PFSK-1 (cell line): Measurements from ENCODE around the gene TGFBR1. TPM values are rescaled to one million over a fixed set of nuclear protein-coding genes. Genes with fewer than 3 reads are reported as not detected.
A peak's percentile ranks its signal among the peaks of the same experiment; 100 is the strongest.

Source experiments
- FOXP2 ChIP-seq: optimal IDR thresholded peaks from 2 replicates; pipeline ENCODE3; 2011; ENCODE audit warnings: borderline replicate concordance, control low read depth, inconsistent platforms; ENCODE audit not compliant: insufficient read depth; ENCODE audit errors: extremely low read length, extremely low read depth
- POLR2AphosphoS5 ChIP-seq: IDR thresholded peaks from 2 replicates; pipeline ENCODE4 v1.6.1; 2012; ENCODE audit warnings: low read depth, mild to moderate bottlenecking, control low read depth, low read length, moderate library complexity
- SIN3A ChIP-seq: IDR thresholded peaks from 2 replicates; pipeline ENCODE4 v1.6.1; 2012; ENCODE audit warnings: mild to moderate bottlenecking, low read length, moderate library complexity, borderline replicate concordance; ENCODE audit not compliant: insufficient read depth
- TAF1 ChIP-seq: IDR thresholded peaks from 2 replicates; pipeline ENCODE4 v1.6.1; 2012; ENCODE audit warnings: low read length, control low read depth, borderline replicate concordance; ENCODE audit not compliant: insufficient read depth
- polyA plus RNA-seq: library from polyadenylated mRNA; unstranded; fragments of >200 nt; gene quantifications from one replicate; pipeline ENCODE4 v1.2.1, GENCODE V29; 2012; ENCODE audit warnings: low read depth, missing spikeins; ENCODE audit not compliant: insufficient read length
- TF ChIP-seq, protein P1 (sequence below), 2 experiments: IDR thresholded peaks; 2 replicates each; pipeline versions ENCODE4 v1.6.1 to v1.8.0; 2011 to 2012; ENCODE audit warnings: low read depth in 2 of 2, low read length in 2 of 2, control low read depth in 1 of 2, inconsistent platforms in 1 of 2, mild to moderate bottlenecking in 1 of 2, moderate library complexity in 1 of 2; ENCODE audit not compliant: insufficient read depth in 1 of 2

Gene TGFBR1
- polyA plus RNA-seq = 3.3 TPM

DNA sequence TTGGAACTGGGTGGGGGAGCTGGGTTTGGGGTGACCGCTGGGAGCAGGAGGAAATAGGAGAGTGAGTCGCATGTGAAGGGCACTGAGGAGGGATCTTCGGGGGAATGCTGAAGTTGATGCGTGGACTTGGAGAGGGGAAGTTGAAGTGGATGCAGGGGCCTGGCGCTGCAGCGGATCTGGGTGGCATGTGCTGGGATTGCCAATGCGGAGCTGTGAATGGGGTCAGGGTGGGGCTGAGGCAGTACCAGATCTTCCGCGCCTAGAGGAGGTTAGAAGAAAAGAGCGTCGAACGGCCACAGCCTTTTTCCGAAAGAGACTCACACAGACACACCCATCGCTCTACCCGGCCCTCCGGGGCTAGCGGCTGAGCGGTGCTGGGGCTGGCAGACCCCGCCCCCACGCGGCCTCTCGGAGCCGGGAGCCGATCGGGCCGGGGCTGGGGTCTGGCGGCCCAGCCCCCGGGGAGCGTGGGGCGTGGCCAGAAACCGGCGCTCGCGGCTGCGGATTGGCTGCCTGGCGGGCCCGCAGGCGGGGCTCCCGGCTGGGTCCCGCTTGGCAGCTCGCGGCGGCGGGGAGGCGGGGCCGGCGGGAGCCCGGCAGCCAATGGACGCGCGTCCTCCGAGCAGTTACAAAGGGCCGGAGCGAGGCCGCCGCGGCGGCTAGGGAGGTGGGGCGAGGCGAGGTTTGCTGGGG lies at the start of gene TGFBR1:
TGFBR1 (plus strand) TSS at position 655 of the 693 bp plus-strand sequence. CDS start 93 bp downstream, outside the sequence.
- TF ChIP-seq POLR2AphosphoS5 (no peak), FOXP2 (peak; percentile 21)

DNA sequence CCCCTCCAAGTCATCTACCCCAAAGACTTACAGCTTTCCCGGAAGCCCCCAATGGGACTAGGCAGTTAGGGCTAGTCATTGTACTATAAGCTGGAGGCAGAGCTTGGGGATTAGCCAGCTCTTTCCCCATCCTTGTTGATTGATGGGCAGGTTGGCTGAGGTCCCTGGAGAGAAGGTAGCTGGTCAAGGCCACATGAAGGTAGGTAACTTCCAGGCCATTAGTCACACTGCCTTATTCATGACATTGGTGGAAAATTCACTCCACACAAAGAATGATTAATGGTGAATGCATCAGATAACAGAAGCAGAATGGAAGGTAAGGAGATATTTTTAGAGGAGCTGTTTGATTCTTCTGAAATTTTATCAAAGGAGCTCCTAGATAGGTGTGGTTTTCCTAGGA lies 49.5 kb upstream of the TGFBR1 start:
- TF ChIP-seq POLR2AphosphoS5 (no peak), FOXP2 (no peak), TAF1 (no peak), SIN3A (no peak)
- TF ChIP-seq, protein P1, sequence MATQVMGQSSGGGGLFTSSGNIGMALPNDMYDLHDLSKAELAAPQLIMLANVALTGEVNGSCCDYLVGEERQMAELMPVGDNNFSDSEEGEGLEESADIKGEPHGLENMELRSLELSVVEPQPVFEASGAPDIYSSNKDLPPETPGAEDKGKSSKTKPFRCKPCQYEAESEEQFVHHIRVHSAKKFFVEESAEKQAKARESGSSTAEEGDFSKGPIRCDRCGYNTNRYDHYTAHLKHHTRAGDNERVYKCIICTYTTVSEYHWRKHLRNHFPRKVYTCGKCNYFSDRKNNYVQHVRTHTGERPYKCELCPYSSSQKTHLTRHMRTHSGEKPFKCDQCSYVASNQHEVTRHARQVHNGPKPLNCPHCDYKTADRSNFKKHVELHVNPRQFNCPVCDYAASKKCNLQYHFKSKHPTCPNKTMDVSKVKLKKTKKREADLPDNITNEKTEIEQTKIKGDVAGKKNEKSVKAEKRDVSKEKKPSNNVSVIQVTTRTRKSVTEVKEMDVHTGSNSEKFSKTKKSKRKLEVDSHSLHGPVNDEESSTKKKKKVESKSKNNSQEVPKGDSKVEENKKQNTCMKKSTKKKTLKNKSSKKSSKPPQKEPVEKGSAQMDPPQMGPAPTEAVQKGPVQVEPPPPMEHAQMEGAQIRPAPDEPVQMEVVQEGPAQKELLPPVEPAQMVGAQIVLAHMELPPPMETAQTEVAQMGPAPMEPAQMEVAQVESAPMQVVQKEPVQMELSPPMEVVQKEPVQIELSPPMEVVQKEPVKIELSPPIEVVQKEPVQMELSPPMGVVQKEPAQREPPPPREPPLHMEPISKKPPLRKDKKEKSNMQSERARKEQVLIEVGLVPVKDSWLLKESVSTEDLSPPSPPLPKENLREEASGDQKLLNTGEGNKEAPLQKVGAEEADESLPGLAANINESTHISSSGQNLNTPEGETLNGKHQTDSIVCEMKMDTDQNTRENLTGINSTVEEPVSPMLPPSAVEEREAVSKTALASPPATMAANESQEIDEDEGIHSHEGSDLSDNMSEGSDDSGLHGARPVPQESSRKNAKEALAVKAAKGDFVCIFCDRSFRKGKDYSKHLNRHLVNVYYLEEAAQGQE (IDR thresholded peaks at IDR 0.05; ENCODE audit: insufficient read depth in 1 of 2, low read depth in 2 of 2, low read length in 2 of 2) = no peak

DNA sequence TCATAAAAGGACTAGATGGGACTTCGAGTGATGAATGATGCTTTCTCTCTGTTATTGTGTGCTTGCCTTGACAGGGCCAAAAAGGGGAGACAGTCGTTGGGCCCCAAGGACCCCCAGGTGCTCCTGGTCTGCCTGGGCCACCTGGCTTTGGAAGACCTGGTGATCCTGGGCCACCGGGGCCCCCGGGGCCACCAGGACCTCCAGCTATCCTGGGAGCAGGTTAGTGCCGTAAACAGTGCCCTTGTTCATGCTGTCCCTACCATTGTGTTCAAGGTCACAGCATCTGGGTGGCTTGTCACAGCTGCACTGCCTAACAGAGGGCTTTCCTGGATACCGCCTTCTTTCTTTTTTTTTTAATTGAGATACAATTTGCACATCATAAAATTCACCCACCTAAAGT lies 48.7 kb upstream of the TGFBR1 start:
- TF ChIP-seq TAF1 (no peak), FOXP2 (no peak), POLR2AphosphoS5 (no peak), SIN3A (no peak)
- TF ChIP-seq, protein P1 (IDR thresholded peaks at IDR 0.05; ENCODE audit: insufficient read depth in 1 of 2, low read depth in 2 of 2, low read length in 2 of 2) = no peak

DNA sequence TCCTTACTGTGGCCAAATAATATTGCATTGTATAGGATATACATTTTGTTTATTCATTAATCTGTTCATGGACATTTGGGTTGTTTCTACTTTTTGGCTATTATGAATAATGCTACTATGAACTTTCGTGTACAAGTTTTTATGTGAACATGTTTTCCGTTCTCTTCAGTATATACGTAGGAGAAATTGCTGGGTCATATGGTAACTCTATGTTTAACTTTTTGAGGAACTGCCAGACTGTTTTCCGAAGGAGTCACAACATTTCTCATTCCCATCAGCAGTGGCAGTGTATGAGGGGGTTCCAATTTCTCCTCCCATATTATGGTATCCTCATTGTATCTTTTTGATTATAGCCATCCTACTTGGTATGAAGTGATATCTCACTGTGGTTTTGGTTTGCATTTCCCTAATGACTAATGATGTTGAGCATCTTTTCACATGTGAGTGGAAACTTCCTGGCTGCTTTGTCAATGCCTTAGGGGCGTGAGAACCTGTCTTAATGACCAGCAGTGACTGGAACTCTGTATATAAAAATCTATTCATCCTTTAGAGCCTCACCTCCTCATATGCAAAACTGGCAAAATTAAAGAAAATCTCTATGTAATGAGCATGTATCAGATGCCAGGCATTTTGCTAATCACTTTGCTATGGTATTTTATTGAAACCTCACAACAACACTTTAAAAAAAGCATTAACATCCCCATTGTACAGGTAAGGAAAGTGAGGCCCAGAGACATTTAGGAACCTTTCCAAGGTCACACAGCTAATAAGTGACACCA lies 47.8 kb upstream of the TGFBR1 start:
- TF ChIP-seq POLR2AphosphoS5 = no peak
- TF ChIP-seq, protein P1 (IDR thresholded peaks at IDR 0.05; ENCODE audit: insufficient read depth in 1 of 2, low read depth in 2 of 2, low read length in 2 of 2) = no peak
- no peak for TF ChIP-seq FOXP2
- TF ChIP-seq TAF1 = no peak
- no peak for TF ChIP-seq SIN3A

DNA sequence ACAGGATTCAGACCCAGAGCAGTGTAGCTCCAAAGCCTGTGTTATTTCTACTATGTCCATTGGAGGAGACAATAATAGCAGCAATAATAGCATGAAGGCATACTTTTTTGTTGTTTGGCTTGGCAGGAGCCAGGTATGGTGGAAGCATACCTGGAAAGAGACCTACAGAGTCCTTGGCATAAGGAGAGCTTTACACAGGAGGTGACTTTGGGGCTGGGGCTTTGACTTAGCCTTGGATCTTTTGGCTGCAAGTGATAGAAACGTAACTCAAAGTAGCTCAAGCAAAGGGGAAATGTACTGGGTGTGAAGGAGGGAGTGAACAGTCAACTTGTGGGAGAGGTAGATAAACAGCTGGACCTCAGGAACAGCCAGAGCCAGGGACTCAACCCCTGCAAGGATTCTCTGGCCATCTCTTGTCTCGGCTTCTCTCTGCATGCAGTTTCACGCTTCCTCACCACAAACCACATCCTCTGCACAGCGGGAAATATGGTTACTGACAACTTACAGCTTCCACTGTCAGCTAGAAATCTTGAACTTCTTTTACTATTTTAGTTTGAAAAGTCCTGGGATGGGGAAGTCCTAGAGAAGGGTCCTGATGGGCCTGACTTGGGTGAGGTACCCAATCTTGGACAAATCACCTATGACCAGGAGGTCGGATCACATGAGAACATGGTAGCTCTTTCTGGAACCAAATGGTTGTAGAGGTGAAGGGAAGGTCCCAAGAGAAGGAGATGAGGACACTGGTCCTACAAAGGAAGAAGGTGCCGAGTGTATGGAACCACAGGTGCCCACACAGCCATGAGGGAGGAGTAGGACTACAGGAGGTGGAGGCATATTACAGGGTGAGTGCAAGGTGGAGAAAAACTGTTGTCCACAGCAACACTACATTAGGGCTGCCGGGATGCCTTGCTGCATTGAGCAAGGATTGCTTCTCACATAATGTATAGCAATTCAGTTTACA lies 47.0 kb upstream of the TGFBR1 start:
- TF ChIP-seq FOXP2 (no peak), SIN3A (no peak), POLR2AphosphoS5 (no peak), TAF1 (no peak)
- TF ChIP-seq, protein P1 (IDR thresholded peaks at IDR 0.05; ENCODE audit: insufficient read depth in 1 of 2, low read depth in 2 of 2, low read length in 2 of 2) = no peak
